ENCODE results near the gene HGS.

HGS gene

GRCh38 chr17:81687770-81688541 lies 4.1 kb downstream of the HGS start:
- DNase-seq: no peak

GRCh38 chr17:81688616-81689015 lies 4.8 kb downstream of the HGS start:
- DNase-seq: no peak

GRCh38 chr17:81690066-81690465 lies 6.3 kb downstream of the HGS start:
- DNase-seq: no peak

GRCh38 chr17:81690549-81690948 lies 6.7 kb downstream of the HGS start:
- no peak for DNase-seq

GRCh38 chr17:81691196-81691595 lies 7.4 kb downstream of the HGS start:
- DNase-seq: no peak

GRCh38 chr17:81691608-81692007 lies 7.8 kb downstream of the HGS start:
- DNase-seq: no peak

- no peak for DNase-seq
Observed at GRCh38 chr17:81693509-81694210, 9.8 kb downstream of the HGS start.

GRCh38 chr17:81694810-81695209 lies 11.0 kb downstream of the HGS start:
- no peak for DNase-seq

- no peak for DNase-seq
Observed at GRCh38 chr17:81695211-81695610, 11.4 kb downstream of the HGS start.

- DNase-seq: no peak
Observed at GRCh38 chr17:81695801-81696200, 12.0 kb downstream of the HGS start.

- DNase-seq: no peak
Observed at GRCh38 chr17:81696218-81696941, 12.6 kb downstream of the HGS start.

- DNase-seq: no peak
Observed at GRCh38 chr17:81697261-81698044, 13.6 kb downstream of the HGS start.

GRCh38 chr17:81700353-81701287 lies 16.8 kb downstream of the HGS start:
- DNase-seq: no peak

GRCh38 chr17:81701288-81702071 lies 17.7 kb downstream of the HGS start:
- no peak for DNase-seq

- DNase-seq: peak; percentile 95
Observed at GRCh38 chr17:81702934-81703746, 19.3 kb downstream of the HGS start, which contains the start of gene MRPL12. MRPL12 (plus strand) TSS chr17:81703367; CDS start chr17:81703502, 135 bp downstream.

- no peak for DNase-seq
Observed at GRCh38 chr17:81703747-81704654, 20.2 kb downstream of the HGS start.

GRCh38 chr17:81705518-81706231 lies 21.9 kb downstream of the HGS start:
- DNase-seq: no peak

GRCh38 chr17:81706232-81706611 lies 22.4 kb downstream of the HGS start:
- no peak for DNase-seq

All from retina (tissue), 1 donor.